GM12878 (cell line): ENCODE results near the gene RSRC1. TPM values are rescaled to one million over a fixed set of nuclear protein-coding genes. Genes with fewer than 3 reads are reported as not detected.

Source experiments
- BCL11A ChIP-seq: IDR thresholded peaks from 2 replicates; pipeline ENCODE4 v1.6.1; 2011; ENCODE audit warnings: low read depth, low read length
- BCLAF1 ChIP-seq: fragments of 450-650 bp; IDR thresholded peaks from 2 replicates; pipeline ENCODE4 v1.6.1; 2017; ENCODE audit warnings: antibody characterized with exemption, mild to moderate bottlenecking, moderate library complexity
- CHD1 ChIP-seq: IDR thresholded peaks from 2 replicates; pipeline ENCODE4 v1.6.1; 2012; ENCODE audit warnings: low read depth, low read length, improper control_type of control experiment
- CHD4 ChIP-seq: fragments of 200-600 bp; sonication (generic); IDR thresholded peaks from 2 replicates; pipeline ENCODE4 v1.6.1; 2016; ENCODE audit warnings: mild to moderate bottlenecking
- EGR1 ChIP-seq, 2 experiments: IDR thresholded peaks; 1 replicate in 1 of 2; 2 replicates in 1 of 2; pipeline ENCODE4 v1.6.1; 2011 to 2012; ENCODE audit warnings: low read depth in 2 of 2, low read length in 2 of 2, borderline replicate concordance in 1 of 2, mild to moderate bottlenecking in 1 of 2, moderate library complexity in 1 of 2
- ETV6 ChIP-seq, 2 experiments: fragments of 450-650 bp in 1 of 2; IDR thresholded peaks in 1 of 2; conservative IDR thresholded peaks in 1 of 2; 2 replicates each; pipeline ENCODE4 v1.6.1; 2014; ENCODE audit warnings: antibody characterized with exemption in 1 of 2, borderline replicate concordance in 1 of 2, low read depth in 1 of 2, mild to moderate bottlenecking in 1 of 2, moderate library complexity in 1 of 2
- HSF1 ChIP-seq: fragments of 150-350 bp; IDR thresholded peaks from 2 replicates; pipeline ENCODE4 v1.6.1; 2014; ENCODE audit warnings: mild to moderate bottlenecking, low read depth, low read length
- IKZF2 ChIP-seq, 2 experiments: fragments of 450-650 bp; IDR thresholded peaks; 2 replicates each; pipeline ENCODE4 v1.6.1; 2017; ENCODE audit warnings: mild to moderate bottlenecking in 2 of 2, moderate library complexity in 2 of 2
- MLLT1 ChIP-seq: fragments of 450-650 bp; IDR thresholded peaks from 2 replicates; pipeline ENCODE4 v1.6.1; 2016; ENCODE audit warnings: mild to moderate bottlenecking
- PAX8 ChIP-seq: fragments of 450-650 bp; IDR thresholded peaks from 2 replicates; pipeline ENCODE4 v1.6.1; 2017; ENCODE audit warnings: mild to moderate bottlenecking, moderate library complexity
- RB1 ChIP-seq: fragments of 450-650 bp; formaldehyde crosslinking; IDR thresholded peaks from 2 replicates; pipeline ENCODE4 v1.6.1; 2017; ENCODE audit warnings: mild to moderate bottlenecking, borderline replicate concordance
- RUNX3 ChIP-seq: IDR thresholded peaks from 2 replicates; pipeline ENCODE4 v1.6.1; 2012; ENCODE audit warnings: low read length, inconsistent platforms
- SIN3A ChIP-seq: IDR thresholded peaks from 2 replicates; pipeline ENCODE4 v1.6.1; 2012; ENCODE audit warnings: low read depth, low read length, improper control_type of control experiment
- ZBED1 ChIP-seq: IDR thresholded peaks from 2 replicates; pipeline ENCODE4 v1.6.1; 2016; ENCODE audit warnings: borderline replicate concordance
- ZBTB4 ChIP-seq: fragments of 450-650 bp; formaldehyde crosslinking; IDR thresholded peaks from 2 replicates; pipeline ENCODE4 v1.4.0; 2022; ENCODE audit warnings: mild to moderate bottlenecking, moderate library complexity
- ZNF592 ChIP-seq: fragments of 450-650 bp; IDR thresholded peaks from 2 replicates; pipeline ENCODE4 v1.6.1; 2017; ENCODE audit warnings: mild to moderate bottlenecking, moderate library complexity
- polyA plus RNA-seq, 11 experiments: library from polyadenylated mRNA; depleted of rRNA in 4 of 11; unstranded in 6 of 11; stranded (reverse) in 5 of 11; fragments of >200 nt; fragmentation: Nextera tagmentation in 4 of 11; fragmentation: Illumina TruSeq in 1 of 11; extraction: Ambion mirVana in 4 of 11; extraction: Trizol in 1 of 11; gene quantifications; 1 replicate in 1 of 11; 2 replicates in 10 of 11; pipeline versions ENCODE4 v1.2.1 to v1.2.3, GENCODE V29; 2011 to 2016; ENCODE audit warnings: inconsistent platforms in 2 of 11, missing spikeins in 2 of 11, low read depth in 1 of 11
- total RNA-seq, 4 experiments: library from RNA; depleted of rRNA in 3 of 4; stranded (reverse); fragments of >200 nt in 3 of 4; fragmentation: Illumina TruSeq in 1 of 4; extraction: Trizol in 1 of 4; gene quantifications; 2 replicates each; pipeline versions ENCODE4 v1.2.1 to v1.2.3, GENCODE V29; 2013 to 2021

The RSRC1 gene
- total and polyA plus RNA-seq, 10 of the 15 experiments (the other 5 are each of a cell fraction or from before 2014, with no cell fraction given) = 16.4 to 85.9 (median 42.0) TPM

- TF ChIP-seq ZBTB4 (CRISPR knock-in tag) = no peak
- no peak for TF ChIP-seq BCLAF1
- no peak for TF ChIP-seq PAX8
- TF ChIP-seq RB1 = no peak
- 0 out of 4 replicates have a peak, but pooled peaks of 1 of the 2 experiments have one; percentile 14 for TF ChIP-seq IKZF2 (IDR thresholded peaks at IDR 0.05)
- no peak for TF ChIP-seq CHD4
- TF ChIP-seq MLLT1 = no peak; the same call in 1 of the 2 replicates
- no peak for TF ChIP-seq RUNX3
- TF ChIP-seq HSF1 = no peak
- no peak for TF ChIP-seq SIN3A
- TF ChIP-seq EGR1 (IDR thresholded peaks at IDR 0.05; ENCODE audit: borderline replicate concordance in 1 of 2, low read depth in 2 of 2, low read length in 2 of 2) = peak in 1 of 2 experiments; percentile 89; a peak in 2 of 3 replicates
- no peak for TF ChIP-seq ZNF592
- TF ChIP-seq CHD1 = no peak
- no peak for TF ChIP-seq ZBED1
- no peak for TF ChIP-seq ETV6 (conservative IDR thresholded peaks at IDR 0.05 in 1 of 2, IDR thresholded peaks at IDR 0.05 in 1 of 2; ENCODE audit: borderline replicate concordance in 1 of 2, low read depth in 1 of 2)
- TF ChIP-seq BCL11A = no peak
Observed at GRCh38 chr3:158105710-158106253, 4.1 kb upstream of the RSRC1 start (continued).
